GM12878 (cell line): ENCODE measurements around the gene NAA38. TPM values are rescaled to one million over a fixed set of nuclear protein-coding genes. Genes with fewer than 3 reads are reported as not detected.
A peak's percentile ranks its signal among the peaks of the same experiment; 100 is the strongest.

Experiments used
- BCL3 ChIP-seq: IDR thresholded peaks from 2 replicates; pipeline ENCODE4 v1.6.1; 2011; ENCODE audit warnings: borderline replicate concordance, low read depth, mild to moderate bottlenecking, moderate library complexity, low read length; ENCODE audit not compliant: insufficient read depth, poor library complexity, severe bottlenecking
- MLLT1 ChIP-seq: fragments of 450-650 bp; IDR thresholded peaks from 2 replicates; pipeline ENCODE4 v1.6.1; 2016; ENCODE audit warnings: mild to moderate bottlenecking
- RBBP5 ChIP-seq: fragments of 200-600 bp; sonication (generic); conservative IDR thresholded peaks from 2 replicates; pipeline ENCODE4 v1.6.1; 2016
- REST ChIP-seq: IDR thresholded peaks from 2 replicates; pipeline ENCODE4 v1.6.1; 2012; ENCODE audit warnings: mild to moderate bottlenecking, low read depth, low read length
- SREBF1 ChIP-seq: IDR thresholded peaks from 2 replicates; pipeline ENCODE4 v1.6.1; 2012; ENCODE audit warnings: mild to moderate bottlenecking, low read length
- ZNF274 ChIP-seq: IDR thresholded peaks from one replicate; pipeline ENCODE4 v1.8.0; 2011; ENCODE audit not compliant: insufficient read length, insufficient read depth
- ZSCAN29 ChIP-seq: fragments of 450-650 bp; IDR thresholded peaks from 2 replicates; pipeline ENCODE4 v1.6.1; 2017; ENCODE audit warnings: mild to moderate bottlenecking, moderate library complexity
- polyA plus RNA-seq, 11 experiments: library from polyadenylated mRNA; depleted of rRNA in 4 of 11; unstranded in 6 of 11; stranded (reverse) in 5 of 11; fragments of >200 nt; fragmentation: Nextera tagmentation in 4 of 11; fragmentation: Illumina TruSeq in 1 of 11; extraction: Ambion mirVana in 4 of 11; extraction: Trizol in 1 of 11; gene quantifications; 1 replicate in 1 of 11; 2 replicates in 10 of 11; pipeline versions ENCODE4 v1.2.1 to v1.2.3, GENCODE V29; 2011 to 2016; ENCODE audit warnings: inconsistent platforms in 2 of 11, missing spikeins in 2 of 11, low read depth in 1 of 11
- total RNA-seq, 4 experiments: library from RNA; depleted of rRNA in 3 of 4; stranded (reverse); fragments of >200 nt in 3 of 4; fragmentation: Illumina TruSeq in 1 of 4; extraction: Trizol in 1 of 4; gene quantifications; 2 replicates each; pipeline versions ENCODE4 v1.2.1 to v1.2.3, GENCODE V29; 2013 to 2021

Gene NAA38
- total and polyA plus RNA-seq, 10 of the 15 experiments (the other 5 are each of a cell fraction or from before 2014, with no cell fraction given) = 31.5 to 337 (median 215) TPM

GRCh38 chr17:7888184-7888920 is 31.0 kb upstream of the NAA38 start, which contains the start of gene CHD3 (continued):
- TF ChIP-seq REST (no peak), MLLT1 (0 out of 2 replicates have a peak, but pooled peaks have one; percentile 16), SREBF1 (no peak), BCL3 (no peak), ZNF274 (no peak), ZSCAN29 (no peak), RBBP5 (no peak)
